Upper lobe of left lung (tissue), 6 donors: ENCODE data around the gene ABHD14A. TPM values are rescaled to one million over a fixed set of nuclear protein-coding genes. Genes with fewer than 3 reads are reported as not detected.
A peak's percentile ranks its signal among the peaks of the same experiment; 100 is the strongest.

Source experiments
- ATAC-seq, 2 donors: fragments of 200-7000 bp; cut with Tn5 transposase; one replicate each; pipeline ENCODE4 v1.9.1; 2022; ENCODE audit warnings: mild to moderate bottlenecking in 2 of 2, moderate library complexity in 2 of 2; ENCODE audit not compliant: low FRiP score in 2 of 2
- DNase-seq, 2 donors: peaks; one replicate each; pipeline ENCODE4 v3.0.0-alpha.2; 2019 to 2020
- H3K27ac ChIP-seq, 4 donors: fragments of 200-600 bp; sonication (generic); one replicate each; pipeline ENCODE4 v1.5.1; 2016 to 2019
- H3K27me3 ChIP-seq, 4 donors: fragments of 200-600 bp; sonication (generic); one replicate each; pipeline ENCODE4 v1.5.1; 2017 to 2019
- H3K36me3 ChIP-seq, 4 donors: fragments of 200-600 bp; sonication (generic); one replicate each; pipeline ENCODE4 v1.5.1; 2016 to 2019
- H3K4me1 ChIP-seq, 4 donors: fragments of 200-600 bp; sonication (generic); one replicate each; pipeline ENCODE4 v1.5.1; 2018 to 2019
- H3K4me3 ChIP-seq, 4 donors: fragments of 200-600 bp; sonication (generic); one replicate each; pipeline ENCODE4 v1.5.1; 2017 to 2019; ENCODE audit warnings: mild to moderate bottlenecking in 2 of 4, moderate library complexity in 1 of 4
- H3K9me3 ChIP-seq, 4 donors: fragments of 200-600 bp; sonication (generic); one replicate each; pipeline ENCODE4 v1.5.1; 2018 to 2019
- CTCF ChIP-seq, 6 experiments: fragments of 450-650 bp in 4 of 6; fragments of 200-600 bp in 2 of 6; sonication (generic) in 2 of 6; IDR thresholded peaks; one replicate each; pipeline ENCODE4 v1.5.1; 2016 to 2019; ENCODE audit warnings: antibody characterized with exemption in 6 of 6
- EP300 ChIP-seq, 4 donors: sonication (generic); formaldehyde crosslinking; IDR thresholded peaks; one replicate each; pipeline ENCODE4 v1.5.1; 2017; ENCODE audit warnings: antibody characterized with exemption in 4 of 4, control low read depth in 2 of 4
- POLR2A ChIP-seq, 4 donors: fragments of 450-650 bp; IDR thresholded peaks; one replicate each; pipeline ENCODE4 v1.5.1; 2016 to 2017; ENCODE audit warnings: antibody characterized with exemption in 4 of 4, mild to moderate bottlenecking in 2 of 4
- POLR2AphosphoS5 ChIP-seq, 2 donors: sonication (generic); formaldehyde crosslinking; IDR thresholded peaks; one replicate each; pipeline ENCODE4 v1.5.1; 2017; ENCODE audit warnings: antibody characterized with exemption in 2 of 2
- WGBS, 2 donors: methylation state at CpG; one replicate each; pipeline ENCODE4 v1.1.5; 2017 to 2018; 5-methylcytosine and 5-hydroxymethylcytosine counted together
- total RNA-seq, 6 donors: library from RNA; depleted of rRNA in 4 of 6; stranded (reverse); fragments of >200 nt in 4 of 6; gene quantifications; one replicate each; pipeline versions ENCODE4 v1.1.0 to v1.2.1, GENCODE V29; 2016 to 2021
- donor health status: DM: no; HTN: no; CAD: no; lungs with moderate emphysema.
- donor health status: DM: no; HTN: yes; CAD: no; lungs with severe emphysema.

The ABHD14A gene
- total RNA-seq, 6 donors from 2014 or later = 15.7 to 44.5 (median 26.3) TPM

- ATAC-seq = peak in 1 of 2 donors; percentile 80
Measured at GRCh38 chr3:51967384-51968169, 7.3 kb upstream of the ABHD14A start, which contains the start of gene PCBP4. Gene PCBP4, minus strand, starts transcription at chr3:51967454. Its CDS starts 6,214 bp downstream, at chr3:51961240.

GRCh38 chr3:51968170-51968775, 6.6 kb upstream of the ABHD14A start:
- ATAC-seq (peak in 1 of 2 donors; percentile 2), DNase-seq (no peak)
- 22% methylated on average over 10 of the region's 11 CpGs; no CpG with 5 or more reads in 1 of the 2 donors for WGBS, 2 donors
- peaks cover 15 to 49% (median 28%) of the 10 kb centered on the region in 4 donors for H3K4me1 ChIP-seq
- peaks cover 0 to 4% (median 0%) of the 10 kb centered on the region in 4 donors for H3K27me3 ChIP-seq
- H3K9me3 ChIP-seq = no peaks in the 10 kb centered on the region
- peak overlapping the region; percentile 74 to 95 (median 90) for H3K27ac ChIP-seq
- H3K36me3 ChIP-seq = no peaks in the 10 kb centered on the region
- H3K4me3 ChIP-seq = peak overlapping the region; percentile 83 to 92 (median 86)
- TF ChIP-seq POLR2AphosphoS5 (IDR thresholded peaks at IDR 0.05) (no peak), EP300 (IDR thresholded peaks at IDR 0.05) (no peak), CTCF (IDR thresholded peaks at IDR 0.05) (no peak), POLR2A (IDR thresholded peaks at IDR 0.05) (no peak)

More at GRCh38 chr3:51967384-51968169, 7.3 kb upstream of the ABHD14A start, which contains the start of gene PCBP4:
- Histone ChIP-seq H3K27me3 (peaks cover 0 to 4% (median 0%) of the 10 kb centered on the region in 4 donors), H3K4me1 (peaks cover 11 to 42% (median 22%) of the 10 kb centered on the region in 4 donors), H3K4me3 (peak within 1 kb of the TSS; percentile 83 to 92 (median 86)), H3K9me3 (no peaks in the 10 kb centered on the region), H3K27ac (peak within 1 kb of the TSS; percentile 74 to 95 (median 90)), H3K36me3 (no peaks in the 10 kb centered on the region)
- no peak for TF ChIP-seq CTCF (IDR thresholded peaks at IDR 0.05)
- TF ChIP-seq POLR2A (IDR thresholded peaks at IDR 0.05) = peak in 2 of 4 donors; percentile 22 to 68
- peak in 1 of 2 donors; percentile 54 for TF ChIP-seq POLR2AphosphoS5 (IDR thresholded peaks at IDR 0.05)
- no peak for TF ChIP-seq EP300 (IDR thresholded peaks at IDR 0.05)
- 0% methylated on average over 16 of the region's 90 CpGs; no CpG with 5 or more reads in 1 of the 2 donors for WGBS, 2 donors
- DNase-seq = peak; percentile 75 to 91

GRCh38 chr3:51968883-51969678, 5.8 kb upstream of the ABHD14A start:
- DNase-seq (no peak), ATAC-seq (no peak)
- peak overlapping the region in 2 of 4 donors; percentile 94 to 95 for H3K27ac ChIP-seq
- no peak overlapping the region for H3K4me3 ChIP-seq
- peaks cover 17 to 57% (median 33%) of the 10 kb centered on the region in 4 donors for H3K4me1 ChIP-seq
- no peaks in the 10 kb centered on the region for H3K9me3 ChIP-seq
- H3K27me3 ChIP-seq = peaks cover 0 to 4% (median 0%) of the 10 kb centered on the region in 4 donors
- WGBS, 2 donors = 90 to 99% methylated on average over 4 to 6 of the region's 6 CpGs
- TF ChIP-seq POLR2AphosphoS5 (IDR thresholded peaks at IDR 0.05) (no peak), CTCF (IDR thresholded peaks at IDR 0.05) (no peak)
- H3K36me3 ChIP-seq = no peaks in the 10 kb centered on the region

GRCh38 chr3:51969841-51970240, 5.0 kb upstream of the ABHD14A start:
- H3K4me3 ChIP-seq = no peak overlapping the region
- H3K27ac ChIP-seq = no peak overlapping the region
- peaks cover 24 to 65% (median 40%) of the 10 kb centered on the region in 4 donors for H3K4me1 ChIP-seq
- TF ChIP-seq POLR2AphosphoS5 (IDR thresholded peaks at IDR 0.05) (no peak), EP300 (IDR thresholded peaks at IDR 0.05) (no peak), POLR2A (IDR thresholded peaks at IDR 0.05) (no peak), CTCF (IDR thresholded peaks at IDR 0.05) (no peak)
- 83% methylated on average over 4 of the region's 4 CpGs; no CpG with 5 or more reads in 1 of the 2 donors for WGBS, 2 donors
- no peaks in the 10 kb centered on the region for H3K9me3 ChIP-seq
- no peaks in the 10 kb centered on the region for H3K36me3 ChIP-seq
- peaks cover 0 to 4% (median 0%) of the 10 kb centered on the region in 4 donors for H3K27me3 ChIP-seq
- ATAC-seq (no peak), DNase-seq (no peak)
